Fibroblast of mammary gland (primary cell): Measurements from ENCODE around the gene PNPLA6.
A peak's percentile ranks its signal among the peaks of the same experiment; 100 is the strongest.

Experiments used
- DNase-seq: peaks from one replicate; pipeline ENCODE4 v3.0.0-alpha.2; 2010; ENCODE audit warnings: low read depth
- H3K4me3 ChIP-seq: 2 replicates; pipeline ENCODE4 v1.5.1; 2011; ENCODE audit warnings: low read depth, mild to moderate bottlenecking, low read length, moderate library complexity; ENCODE audit not compliant: control insufficient read depth
- TF ChIP-seq, protein P1 (sequence below): conservative IDR thresholded peaks from 2 replicates; pipeline ENCODE4 v1.5.1; 2011; ENCODE audit warnings: low read depth, low read length, inconsistent platforms; ENCODE audit not compliant: control insufficient read depth, insufficient read depth

PNPLA6 gene

DNA sequence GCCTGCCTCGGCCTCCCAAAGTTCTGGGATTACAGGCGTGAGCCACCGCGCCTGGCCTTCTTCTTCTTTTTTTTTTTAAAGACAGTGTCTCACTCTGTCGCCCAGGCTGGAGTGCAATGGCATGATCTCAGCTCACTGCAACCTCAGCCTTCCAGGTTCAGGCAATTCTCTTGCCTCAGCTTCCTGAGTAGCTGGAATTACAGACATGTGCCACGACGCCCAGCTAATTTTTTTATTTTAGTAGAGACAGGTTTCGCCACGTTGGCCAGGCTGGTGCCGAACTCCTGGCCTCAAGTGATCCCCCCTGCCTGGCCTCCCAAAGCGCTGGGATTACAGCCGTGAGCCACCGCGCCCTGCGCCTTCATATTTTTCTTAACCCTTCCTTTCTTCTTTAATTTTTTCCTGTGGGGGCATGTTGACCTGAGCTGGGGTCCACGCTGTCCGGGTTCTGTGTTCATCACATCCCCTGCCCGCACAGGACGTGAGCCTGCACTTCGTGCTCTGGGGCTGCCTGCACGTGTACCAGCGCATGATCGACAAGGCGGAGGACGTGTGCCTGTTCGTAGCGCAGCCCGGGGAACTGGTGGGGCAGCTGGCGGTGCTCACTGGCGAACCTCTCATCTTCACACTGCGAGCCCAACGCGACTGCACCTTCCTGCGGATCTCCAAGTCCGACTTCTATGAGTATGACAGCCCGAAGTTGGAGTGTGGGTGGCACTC is 14.1 kb downstream of the PNPLA6 start:
- TF ChIP-seq, protein P1, sequence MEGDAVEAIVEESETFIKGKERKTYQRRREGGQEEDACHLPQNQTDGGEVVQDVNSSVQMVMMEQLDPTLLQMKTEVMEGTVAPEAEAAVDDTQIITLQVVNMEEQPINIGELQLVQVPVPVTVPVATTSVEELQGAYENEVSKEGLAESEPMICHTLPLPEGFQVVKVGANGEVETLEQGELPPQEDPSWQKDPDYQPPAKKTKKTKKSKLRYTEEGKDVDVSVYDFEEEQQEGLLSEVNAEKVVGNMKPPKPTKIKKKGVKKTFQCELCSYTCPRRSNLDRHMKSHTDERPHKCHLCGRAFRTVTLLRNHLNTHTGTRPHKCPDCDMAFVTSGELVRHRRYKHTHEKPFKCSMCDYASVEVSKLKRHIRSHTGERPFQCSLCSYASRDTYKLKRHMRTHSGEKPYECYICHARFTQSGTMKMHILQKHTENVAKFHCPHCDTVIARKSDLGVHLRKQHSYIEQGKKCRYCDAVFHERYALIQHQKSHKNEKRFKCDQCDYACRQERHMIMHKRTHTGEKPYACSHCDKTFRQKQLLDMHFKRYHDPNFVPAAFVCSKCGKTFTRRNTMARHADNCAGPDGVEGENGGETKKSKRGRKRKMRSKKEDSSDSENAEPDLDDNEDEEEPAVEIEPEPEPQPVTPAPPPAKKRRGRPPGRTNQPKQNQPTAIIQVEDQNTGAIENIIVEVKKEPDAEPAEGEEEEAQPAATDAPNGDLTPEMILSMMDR = no peak
- no peak overlapping the region for H3K4me3 ChIP-seq
- DNase-seq = no peak

DNA sequence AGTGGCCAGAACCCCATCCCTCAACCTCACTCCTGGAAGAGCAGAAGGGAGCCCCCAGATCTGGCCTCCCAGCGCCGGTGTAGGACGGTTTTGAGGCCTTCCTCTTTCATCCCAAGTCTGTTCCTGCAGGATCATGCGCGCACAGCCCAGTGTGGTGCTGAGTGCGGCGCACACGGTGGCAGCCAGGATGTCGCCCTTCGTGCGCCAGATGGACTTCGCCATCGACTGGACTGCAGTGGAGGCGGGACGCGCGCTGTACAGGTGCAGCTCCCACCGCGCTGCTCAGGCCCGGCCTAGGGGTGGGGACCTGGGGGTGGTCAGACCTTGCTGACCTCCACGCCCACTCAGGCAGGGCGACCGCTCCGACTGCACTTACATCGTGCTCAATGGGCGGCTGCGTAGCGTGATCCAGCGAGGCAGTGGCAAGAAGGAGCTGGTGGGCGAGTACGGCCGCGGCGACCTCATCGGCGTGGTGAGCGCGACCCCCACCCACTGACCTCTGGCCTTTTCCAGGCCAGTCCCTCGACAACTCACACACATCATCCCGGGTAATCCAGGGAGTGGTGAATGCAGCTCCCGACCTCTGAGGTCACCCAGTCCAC is 14.8 kb downstream of the PNPLA6 start:
- H3K4me3 ChIP-seq = no peak overlapping the region
- DNase-seq = no peak
- TF ChIP-seq, protein P1 = no peak

- H3K4me3 ChIP-seq = no peak overlapping the region
- peak; percentile 41 for DNase-seq
- TF ChIP-seq, protein P1 = no peak
Observed at GRCh38 chr19:7550987-7551761, 15.7 kb downstream of the PNPLA6 start.

DNA sequence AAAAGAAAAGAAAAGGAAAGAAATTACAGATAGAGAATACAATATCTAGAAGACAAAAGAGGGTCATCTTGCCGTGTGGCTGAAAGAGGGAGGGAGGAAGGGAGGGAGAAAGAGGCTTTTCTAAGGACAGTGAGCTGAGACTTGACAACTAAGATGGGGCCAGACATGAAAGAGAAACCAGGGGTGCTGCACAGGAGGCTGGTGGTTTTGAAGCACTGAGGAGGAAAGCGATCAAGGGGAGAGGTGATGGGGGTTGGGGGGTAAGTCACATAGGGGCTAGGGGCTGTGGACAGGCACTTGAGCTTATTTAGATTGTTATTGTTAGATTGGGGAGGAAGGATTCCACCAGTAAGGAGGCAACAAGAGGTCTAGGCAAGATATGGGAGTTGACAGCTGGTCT is 17.3 kb downstream of the PNPLA6 start:
- TF ChIP-seq, protein P1 = no peak
- no peak overlapping the region for H3K4me3 ChIP-seq
- no peak for DNase-seq

- DNase-seq = no peak
- TF ChIP-seq, protein P1 = no peak
- H3K4me3 ChIP-seq = no peak overlapping the region
Observed at GRCh38 chr19:7554565-7554964, 19.0 kb downstream of the PNPLA6 start.

DNA sequence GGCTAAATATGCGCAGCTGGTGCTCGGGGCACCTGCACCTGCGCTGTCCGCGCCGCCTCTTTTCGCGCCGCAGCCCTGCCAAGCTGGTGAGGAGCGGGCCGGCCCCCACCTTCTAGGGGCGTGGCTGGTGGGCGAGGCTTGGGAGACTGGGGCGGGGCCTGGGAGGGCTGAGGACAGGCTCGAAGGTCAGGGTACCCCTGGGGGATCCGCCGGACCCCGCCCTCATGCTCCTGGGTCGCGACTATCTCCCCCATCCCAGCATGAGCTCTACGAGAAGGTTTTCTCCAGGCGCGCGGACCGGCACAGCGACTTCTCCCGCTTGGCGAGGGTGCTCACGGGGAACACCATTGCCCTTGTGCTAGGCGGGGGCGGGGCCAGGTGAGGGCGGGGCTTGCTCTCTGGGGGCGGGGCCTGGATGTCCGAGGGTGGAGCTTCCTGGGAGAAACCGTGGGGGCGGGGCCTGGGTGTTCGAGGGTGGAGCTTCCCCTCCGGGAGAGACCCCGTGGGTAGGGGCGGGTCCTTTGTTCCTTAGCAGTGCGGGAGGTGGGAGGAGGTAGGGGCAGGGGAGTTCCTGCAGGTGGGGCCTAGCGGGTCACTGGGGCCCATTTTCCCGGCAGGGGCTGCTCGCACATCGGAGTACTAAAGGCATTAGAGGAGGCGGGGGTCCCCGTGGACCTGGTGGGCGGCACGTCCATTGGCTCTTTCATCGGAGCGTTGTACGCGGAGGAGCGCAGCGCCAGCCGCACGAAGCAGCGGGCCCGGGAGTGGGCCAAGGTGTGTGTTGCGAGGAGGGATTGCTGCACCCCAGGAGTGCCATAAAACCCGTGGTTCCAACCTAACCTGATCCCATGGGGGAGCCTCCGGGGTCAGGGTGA is 19.7 kb downstream of the PNPLA6 start:
- no peak overlapping the region for H3K4me3 ChIP-seq
- TF ChIP-seq, protein P1 = no peak
- no peak for DNase-seq
